Mesodermal cell (in vitro differentiated cells): Measurements from ENCODE around the gene RRP9.

Source experiments
- H3K27ac ChIP-seq: 2 replicates; pipeline ENCODE4 v1.7.0; 2013; ENCODE audit warnings: mild to moderate bottlenecking, low read depth, low read length, moderate library complexity; ENCODE audit not compliant: severe bottlenecking
- H3K36me3 ChIP-seq: 2 replicates; pipeline ENCODE4 v1.7.1; 2013; ENCODE audit warnings: mild to moderate bottlenecking, low read length, moderate library complexity; ENCODE audit not compliant: control insufficient read depth, insufficient read depth
- H3K4me1 ChIP-seq: one replicate; pipeline ENCODE4 v1.7.1; 2013; ENCODE audit warnings: mild to moderate bottlenecking, low read length; ENCODE audit not compliant: insufficient read depth, control insufficient read depth, poor library complexity, severe bottlenecking
- H3K4me3 ChIP-seq: 2 replicates; pipeline ENCODE4 v1.7.0; 2013; ENCODE audit warnings: low read length, control low read depth, mild to moderate bottlenecking; ENCODE audit not compliant: insufficient read depth, poor library complexity, severe bottlenecking; ENCODE audit errors: extremely low read depth
- H3K9me3 ChIP-seq: 2 replicates; pipeline ENCODE4 v1.7.1; 2013; ENCODE audit warnings: mild to moderate bottlenecking, low read length, moderate library complexity; ENCODE audit not compliant: control insufficient read depth
- WGBS, 2 experiments: methylation state at CpG; one replicate each; pipeline ENCODE4 v1.1.5; 2013; ENCODE audit warnings: missing lambda C conversion rate in 2 of 2; ENCODE audit not compliant: insufficient coverage in 2 of 2; 5-methylcytosine and 5-hydroxymethylcytosine counted together

The RRP9 gene

DNA sequence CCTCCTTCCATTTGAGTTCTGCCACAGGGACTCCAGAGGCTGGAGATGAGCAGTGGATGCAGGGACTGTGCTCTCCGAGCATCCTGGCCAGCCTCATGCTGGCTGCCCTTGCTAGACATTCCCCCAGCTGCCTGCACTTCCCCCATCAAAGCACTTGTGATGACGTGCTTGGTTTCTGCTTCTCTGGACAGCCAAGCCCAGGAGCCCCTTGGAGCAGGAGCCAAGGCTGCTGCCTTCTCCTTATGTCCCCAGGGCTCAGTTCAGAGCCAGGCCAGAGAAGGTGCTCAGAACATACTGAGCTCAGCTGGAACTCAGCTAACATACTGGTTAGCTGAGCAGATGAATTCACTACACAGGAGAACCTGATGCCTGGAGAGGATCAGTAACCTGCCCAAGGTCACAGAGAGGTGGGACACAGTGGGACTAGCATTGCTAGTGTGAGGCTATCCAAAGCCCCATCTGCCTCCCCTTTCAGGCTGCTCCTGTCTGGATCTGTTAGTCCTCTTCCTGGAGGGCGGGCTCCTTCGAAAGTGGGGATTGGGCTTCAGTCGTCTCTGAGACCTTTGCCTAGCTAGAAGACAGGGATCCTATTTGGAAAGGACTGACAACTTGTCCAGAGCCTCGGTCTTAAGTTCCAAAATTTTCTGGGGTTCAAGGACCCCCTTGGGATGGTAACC, 21.3 kb upstream of the RRP9 start:
- Histone ChIP-seq H3K36me3 (peaks cover 48% of the 10 kb centered on the region), H3K4me3 (no peak overlapping the region), H3K27ac (no peak overlapping the region), H3K4me1 (peaks cover 20% of the 10 kb centered on the region), H3K9me3 (no peaks in the 10 kb centered on the region)
- WGBS, 2 experiments: 91 to 98% methylated on average over 5 of the region's 6 CpGs

- peaks cover 58% of the 10 kb centered on the region for H3K36me3 ChIP-seq
- 85 to 94% methylated on average over 4 to 5 of the region's 9 CpGs for WGBS, 2 experiments
- no peak overlapping the region for H3K27ac ChIP-seq
- H3K4me3 ChIP-seq: no peak overlapping the region
- H3K9me3 ChIP-seq: no peaks in the 10 kb centered on the region
- peaks cover 20% of the 10 kb centered on the region for H3K4me1 ChIP-seq
Observed at GRCh38 chr3:51961602-51962569, 20.2 kb upstream of the RRP9 start.

DNA sequence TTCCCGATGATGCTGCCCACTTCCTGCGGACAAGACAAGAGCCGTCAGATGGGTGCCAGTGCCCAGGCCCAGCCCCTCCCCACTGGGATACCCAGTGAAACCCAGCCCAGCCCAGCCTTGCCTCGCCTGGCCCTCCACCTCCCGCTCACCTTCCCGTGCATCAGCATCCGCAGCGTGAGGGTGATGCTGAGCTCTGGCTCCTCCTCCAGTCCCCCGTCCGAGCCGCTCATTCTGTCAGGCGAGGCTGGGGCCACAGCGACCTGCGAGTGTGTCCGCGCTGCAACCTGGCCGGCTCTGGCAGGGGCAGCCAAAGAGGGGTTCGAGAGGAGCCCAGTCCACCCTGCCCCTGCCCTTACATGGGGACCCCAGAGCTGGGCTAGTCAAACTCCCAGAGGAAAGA, 19.3 kb upstream of the RRP9 start:
- Histone ChIP-seq H3K4me1 (peaks cover 18% of the 10 kb centered on the region), H3K27ac (no peak overlapping the region), H3K9me3 (no peaks in the 10 kb centered on the region), H3K4me3 (no peak overlapping the region), H3K36me3 (peaks cover 62% of the 10 kb centered on the region)
- 94 to 95% methylated on average over 17 to 18 of the region's 18 CpGs for WGBS, 2 experiments

DNA sequence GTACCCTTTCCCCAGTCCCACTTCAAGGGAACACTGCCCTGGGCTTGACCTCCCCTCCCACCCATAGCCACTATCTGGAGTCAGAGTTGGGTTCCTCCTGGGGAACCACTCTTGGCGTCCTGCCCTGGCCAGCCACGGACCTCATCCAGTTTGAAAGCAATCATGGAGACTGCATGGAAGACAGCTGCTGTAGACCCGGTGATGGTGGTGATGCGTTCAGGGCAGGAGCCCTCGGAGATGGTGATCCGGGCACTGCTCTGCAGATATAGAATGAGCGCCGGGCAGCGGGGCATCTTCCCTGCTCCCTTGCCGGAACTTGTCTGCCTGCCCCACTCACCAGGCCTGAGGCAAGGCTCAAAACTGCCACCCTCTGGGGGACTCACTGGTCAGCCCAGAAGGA, 18.7 kb upstream of the RRP9 start:
- Histone ChIP-seq H3K4me1 (peaks cover 15% of the 10 kb centered on the region), H3K27ac (no peak overlapping the region), H3K36me3 (peaks cover 58% of the 10 kb centered on the region), H3K9me3 (no peaks in the 10 kb centered on the region), H3K4me3 (no peak overlapping the region)
- 89 to 100% methylated on average over 6 to 9 of the region's 10 CpGs for WGBS, 2 experiments

DNA sequence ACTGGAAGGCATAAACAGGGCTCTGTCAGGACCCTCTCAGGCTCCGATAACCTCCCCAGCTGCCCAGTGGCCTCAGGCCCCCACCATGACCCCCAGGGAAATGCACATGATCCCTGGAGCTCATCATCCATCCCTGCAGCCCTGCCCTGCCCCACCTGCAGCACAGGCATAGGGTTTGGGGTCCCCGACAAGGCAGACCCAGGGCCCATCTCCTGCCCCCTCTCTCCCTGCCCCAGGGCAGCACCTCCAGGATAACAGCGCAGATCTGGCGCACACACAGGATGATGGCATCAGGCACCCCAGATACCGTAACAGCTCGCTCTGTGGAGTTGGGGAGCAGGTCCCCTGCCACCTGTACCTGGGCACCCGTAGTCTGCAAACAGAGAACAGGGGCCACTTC, 17.9 kb upstream of the RRP9 start:
- Histone ChIP-seq H3K27ac (no peak overlapping the region), H3K36me3 (peaks cover 52% of the 10 kb centered on the region), H3K4me3 (no peak overlapping the region), H3K9me3 (no peaks in the 10 kb centered on the region), H3K4me1 (peaks cover 10% of the 10 kb centered on the region)
- 93 to 97% methylated on average over 2 to 7 of the region's 7 CpGs for WGBS, 2 experiments

- Histone ChIP-seq H3K27ac (no peak overlapping the region), H3K36me3 (peaks cover 50% of the 10 kb centered on the region), H3K4me1 (peaks cover 4% of the 10 kb centered on the region), H3K9me3 (no peaks in the 10 kb centered on the region), H3K4me3 (no peak overlapping the region)
- WGBS, 2 experiments: 89 to 93% methylated on average over 10 to 16 of the region's 20 CpGs
Observed at GRCh38 chr3:51958603-51959521, 17.2 kb upstream of the RRP9 start.

- no peak overlapping the region for H3K4me3 ChIP-seq
- no peaks in the 10 kb centered on the region for H3K9me3 ChIP-seq
- H3K36me3 ChIP-seq: peaks cover 50% of the 10 kb centered on the region
- no peak overlapping the region for H3K27ac ChIP-seq
- H3K4me1 ChIP-seq: peaks cover 4% of the 10 kb centered on the region
- 90 to 97% methylated on average over 7 to 11 of the region's 15 CpGs for WGBS, 2 experiments
Observed at GRCh38 chr3:51957520-51958205, 16.0 kb upstream of the RRP9 start.

DNA sequence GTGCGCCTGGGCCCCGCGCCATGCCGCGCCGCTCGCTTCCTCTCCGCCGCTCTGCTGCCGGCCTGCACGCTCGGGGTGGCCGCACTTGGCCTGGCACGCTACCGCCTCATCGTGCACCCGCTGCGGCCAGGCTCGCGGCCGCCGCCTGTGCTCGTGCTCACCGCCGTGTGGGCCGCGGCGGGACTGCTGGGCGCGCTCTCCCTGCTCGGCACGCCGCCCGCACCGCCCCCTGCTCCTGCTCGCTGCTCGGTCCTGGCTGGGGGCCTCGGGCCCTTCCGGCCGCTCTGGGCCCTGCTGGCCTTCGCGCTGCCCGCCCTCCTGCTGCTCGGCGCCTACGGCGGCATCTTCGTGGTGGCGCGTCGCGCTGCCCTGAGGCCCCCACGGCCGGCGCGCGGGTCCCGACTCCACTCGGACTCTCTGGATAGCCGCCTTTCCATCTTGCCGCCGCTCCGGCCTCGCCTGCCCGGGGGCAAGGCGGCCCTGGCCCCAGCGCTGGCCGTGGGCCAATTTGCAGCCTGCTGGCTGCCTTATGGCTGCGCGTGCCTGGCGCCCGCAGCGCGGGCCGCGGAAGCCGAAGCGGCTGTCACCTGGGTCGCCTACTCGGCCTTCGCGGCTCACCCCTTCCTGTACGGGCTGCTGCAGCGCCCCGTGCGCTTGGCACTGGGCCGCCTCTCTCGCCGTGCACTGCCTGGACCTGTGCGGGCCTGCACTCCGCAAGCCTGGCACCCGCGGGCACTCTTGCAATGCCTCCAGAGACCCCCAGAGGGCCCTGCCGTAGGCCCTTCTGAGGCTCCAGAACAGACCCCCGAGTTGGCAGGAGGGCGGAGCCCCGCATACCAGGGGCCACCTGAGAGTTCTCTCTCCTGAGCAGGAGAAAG, 14.4 kb upstream of the RRP9 start:
- Histone ChIP-seq H3K4me3 (peak overlapping the region; percentile 19), H3K36me3 (peaks cover 44% of the 10 kb centered on the region), H3K9me3 (no peaks in the 10 kb centered on the region), H3K4me1 (peaks cover 4% of the 10 kb centered on the region), H3K27ac (no peak overlapping the region)
- WGBS, 2 experiments: 6 to 7% methylated on average over 93 to 97 of the region's 97 CpGs

GRCh38 chr3:51955175-51955892, 13.6 kb upstream of the RRP9 start, which contains the start of gene GPR62:
TSS of gene GPR62 (plus strand) at chr3:51955381. CDS start at chr3:51955653, 272 bp downstream.
- 26 to 30% methylated on average over 29 to 31 of the region's 33 CpGs for WGBS, 2 experiments
- Histone ChIP-seq H3K27ac (no peak within 1 kb of the TSS), H3K36me3 (peaks cover 36% of the 10 kb centered on the region), H3K9me3 (no peaks in the 10 kb centered on the region), H3K4me1 (peaks cover 4% of the 10 kb centered on the region), H3K4me3 (peak within 1 kb of the TSS; percentile 19)
